ENCODE results near the gene ECSIT.

The ECSIT gene

DNA sequence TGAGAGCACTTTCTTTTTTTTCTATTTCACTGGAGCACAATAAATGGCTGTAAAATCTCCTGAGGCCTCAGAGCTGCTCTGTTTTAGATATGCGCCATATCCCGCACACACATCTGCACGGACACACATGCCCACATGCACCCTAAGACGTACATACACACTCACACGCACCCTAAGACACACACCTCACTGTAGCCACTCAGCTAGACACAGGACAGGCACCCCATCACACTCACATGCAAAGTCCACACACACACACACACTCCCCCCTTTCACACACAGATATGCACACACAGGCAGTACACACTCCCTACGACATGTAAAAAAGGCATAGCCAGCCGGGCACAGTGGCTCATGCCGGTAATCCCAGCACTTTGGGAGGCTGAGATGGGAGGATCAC lies 21.3 kb upstream of the ECSIT start:
- no peak for DNase-seq (ENCODE audit: low spot score)

DNA sequence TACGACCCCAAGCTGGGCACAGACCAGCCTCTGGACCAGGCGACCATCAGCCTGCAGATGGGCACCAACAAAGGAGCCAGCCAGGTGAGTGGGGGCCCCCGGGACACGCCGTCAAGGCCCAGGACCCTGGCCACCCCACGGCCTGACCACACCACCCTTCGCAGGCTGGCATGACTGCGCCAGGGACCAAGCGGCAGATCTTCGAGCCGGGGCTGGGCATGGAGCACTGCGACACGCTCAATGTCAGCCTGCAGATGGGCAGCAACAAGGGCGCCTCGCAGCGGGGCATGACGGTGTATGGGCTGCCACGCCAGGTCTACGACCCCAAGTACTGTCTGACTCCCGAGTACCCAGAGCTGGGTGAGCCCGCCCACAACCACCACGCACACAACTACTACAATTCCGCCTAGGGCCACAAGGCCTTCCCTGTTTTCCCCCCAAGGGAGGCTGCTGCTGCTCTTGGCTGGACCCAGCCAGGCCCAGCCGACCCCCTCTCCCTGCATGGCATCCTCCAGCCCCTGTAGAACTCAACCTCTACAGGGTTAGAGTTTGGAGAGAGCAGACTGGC lies 20.5 kb upstream of the ECSIT start:
- DNase-seq (ENCODE audit: low spot score), result no peak

DNA sequence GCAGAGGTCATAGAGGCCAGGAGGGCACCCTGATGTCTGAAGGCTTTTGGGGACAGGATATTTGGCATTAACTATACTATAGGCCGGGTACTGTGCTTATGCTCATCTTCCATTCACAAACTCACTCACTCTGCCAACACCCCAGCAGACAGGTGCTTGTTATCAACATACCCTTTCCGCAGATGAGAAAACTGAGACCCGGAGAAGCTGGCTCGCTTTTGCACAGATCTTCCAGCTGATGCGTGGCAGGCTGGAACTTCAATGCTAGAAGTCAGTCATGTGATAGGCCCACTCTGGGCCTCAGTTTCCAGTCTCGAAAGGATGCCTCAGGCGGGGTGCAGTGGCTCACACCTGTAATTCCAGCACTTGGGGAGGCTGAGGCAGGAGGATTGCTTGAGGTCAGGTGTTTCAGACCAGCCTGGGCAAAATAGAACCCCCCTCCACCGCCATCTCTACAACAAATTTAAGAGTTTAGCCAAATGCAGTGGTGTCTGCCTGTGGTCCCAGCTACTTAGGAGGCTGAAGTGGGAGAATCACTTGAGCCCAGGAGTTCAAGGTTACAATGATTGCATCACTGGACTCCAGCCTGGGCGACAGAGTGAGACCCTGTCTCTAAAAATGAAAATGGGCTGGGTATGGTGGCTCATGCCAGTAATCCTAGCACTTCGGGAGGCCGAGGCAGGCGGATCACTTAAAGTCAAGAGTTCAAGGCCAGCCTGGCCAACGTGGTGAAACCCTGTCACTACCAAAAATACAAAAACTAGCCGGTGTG lies 19.2 kb upstream of the ECSIT start:
- DNase-seq (ENCODE audit: low spot score), result no peak

DNA sequence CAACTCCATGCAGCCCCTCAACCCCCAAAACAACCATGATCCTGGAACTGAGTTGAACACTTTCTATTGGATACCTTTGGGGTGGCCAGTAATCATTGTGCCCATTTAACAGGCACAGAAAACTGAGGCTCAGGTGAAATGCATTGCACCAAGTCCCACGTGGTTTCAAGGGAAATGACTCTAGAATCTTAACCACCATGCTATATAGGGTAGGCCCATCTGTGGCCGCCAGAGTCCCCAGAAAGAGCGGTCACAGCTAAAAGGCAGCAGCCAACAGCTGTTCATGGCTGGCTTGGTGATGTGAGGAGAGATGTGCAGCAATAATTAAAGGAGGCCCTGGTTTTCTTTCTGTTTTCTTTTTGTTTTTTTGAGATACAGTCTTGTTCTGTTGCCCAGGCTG lies 12.3 kb upstream of the ECSIT start:
- DNase-seq (ENCODE audit: low spot score), result no peak

DNA sequence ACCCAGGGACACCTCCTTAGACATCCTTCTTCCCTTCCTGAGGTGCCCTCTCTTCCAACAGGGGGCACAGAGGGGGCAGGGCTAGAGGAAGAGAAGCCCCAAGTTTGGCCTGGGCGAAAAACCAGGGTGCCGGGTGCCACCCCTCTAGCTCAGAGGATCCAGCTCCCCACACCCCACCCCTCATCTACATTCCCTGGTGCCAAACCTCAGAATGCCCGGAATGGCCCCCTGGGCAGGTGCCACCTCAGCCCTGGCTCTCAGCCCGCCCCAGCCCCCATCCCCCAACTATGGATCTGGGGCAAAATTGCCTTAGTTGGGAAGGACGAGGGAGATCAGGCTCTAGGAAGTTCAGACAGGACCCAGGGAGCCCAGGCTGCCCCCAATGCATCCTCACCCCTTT lies 11.7 kb upstream of the ECSIT start:
- no peak for DNase-seq (ENCODE audit: low spot score)

DNA sequence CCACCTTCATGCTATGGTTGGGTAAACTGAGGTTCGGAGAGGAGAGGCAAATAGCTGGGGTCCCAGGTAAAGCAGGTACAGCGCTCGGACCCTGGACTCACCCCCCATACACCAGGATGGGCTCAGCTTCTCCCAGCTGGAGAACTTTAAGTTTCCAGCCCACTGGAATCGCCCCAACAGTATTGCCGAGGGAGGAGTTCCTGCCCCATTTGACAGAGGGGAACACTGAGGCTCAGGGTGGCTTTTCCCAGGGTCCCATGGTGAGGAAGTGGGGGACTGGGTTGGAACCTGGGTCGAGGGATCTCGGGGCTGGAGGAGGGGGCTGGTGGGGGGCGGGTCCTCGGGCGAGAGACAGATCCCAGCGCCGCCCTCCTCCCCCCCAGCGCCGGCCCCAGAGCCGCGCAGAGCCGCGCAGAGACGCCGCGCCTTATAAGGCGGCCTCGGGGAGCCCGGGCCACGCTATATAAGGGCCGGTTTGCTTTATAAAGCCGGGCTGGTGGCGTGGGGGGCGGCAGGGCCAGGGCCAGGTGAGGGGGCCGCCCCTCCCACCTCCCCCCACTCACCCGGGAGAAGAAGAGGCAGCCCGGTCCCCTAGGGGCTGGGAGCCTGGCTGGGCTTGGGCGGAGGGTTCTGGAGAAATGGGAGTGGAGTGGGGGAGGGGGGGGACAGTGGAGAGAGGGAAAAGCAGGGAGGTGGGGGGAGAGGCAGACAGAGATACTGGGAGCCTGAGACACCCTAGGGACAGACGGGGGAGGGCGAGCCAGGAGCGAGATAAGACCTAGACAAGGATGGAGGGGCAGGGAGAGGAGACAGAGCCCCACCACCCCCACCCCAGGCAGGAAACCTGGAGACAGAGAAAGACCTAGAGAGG lies 10.8 kb upstream of the ECSIT start:
- no peak for DNase-seq (ENCODE audit: low spot score)

DNA sequence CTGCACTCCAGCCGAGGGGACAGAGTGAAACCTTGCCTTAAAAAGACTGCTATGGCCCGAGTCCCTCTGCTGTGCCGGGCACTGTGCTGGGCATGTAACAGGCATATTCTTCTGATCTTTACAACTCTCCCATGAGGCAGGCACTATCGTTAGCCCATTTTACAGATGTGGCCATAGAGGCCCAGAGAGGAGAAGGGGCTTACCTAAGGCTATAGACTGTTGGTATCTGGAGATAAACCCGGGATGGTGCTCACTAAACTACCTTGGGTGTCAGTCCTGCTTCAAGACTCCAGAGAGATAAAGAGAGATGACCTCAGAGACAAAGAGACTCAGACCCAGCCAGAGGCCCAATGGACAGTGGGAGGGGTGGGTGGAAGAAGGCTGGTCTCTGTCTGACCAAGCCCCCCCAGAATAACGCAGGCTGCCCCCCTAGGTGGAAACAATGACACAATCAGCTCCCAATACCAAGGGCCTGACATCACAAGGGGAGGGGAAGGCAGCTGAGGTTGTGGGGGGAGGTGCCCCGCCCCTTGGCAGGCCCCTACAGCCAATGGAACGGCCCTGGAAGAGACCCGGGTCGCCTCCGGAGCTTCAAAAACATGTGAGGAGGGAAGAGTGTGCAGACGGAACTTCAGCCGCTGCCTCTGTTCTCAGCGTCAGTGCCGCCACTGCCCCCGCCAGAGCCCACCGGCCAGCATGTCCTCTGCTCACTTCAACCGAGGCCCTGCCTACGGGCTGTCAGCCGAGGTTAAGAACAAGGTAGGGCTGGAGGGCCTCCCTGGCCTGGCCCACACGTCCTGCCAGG lies 9.5 kb upstream of the ECSIT start, which contains the start of gene CNN1:
TSS of gene CNN1 (plus strand) at position 620 of the 805 bp plus-strand sequence. CDS start at position 697, 77 bp downstream.
- no peak for DNase-seq (ENCODE audit: low spot score)

DNA sequence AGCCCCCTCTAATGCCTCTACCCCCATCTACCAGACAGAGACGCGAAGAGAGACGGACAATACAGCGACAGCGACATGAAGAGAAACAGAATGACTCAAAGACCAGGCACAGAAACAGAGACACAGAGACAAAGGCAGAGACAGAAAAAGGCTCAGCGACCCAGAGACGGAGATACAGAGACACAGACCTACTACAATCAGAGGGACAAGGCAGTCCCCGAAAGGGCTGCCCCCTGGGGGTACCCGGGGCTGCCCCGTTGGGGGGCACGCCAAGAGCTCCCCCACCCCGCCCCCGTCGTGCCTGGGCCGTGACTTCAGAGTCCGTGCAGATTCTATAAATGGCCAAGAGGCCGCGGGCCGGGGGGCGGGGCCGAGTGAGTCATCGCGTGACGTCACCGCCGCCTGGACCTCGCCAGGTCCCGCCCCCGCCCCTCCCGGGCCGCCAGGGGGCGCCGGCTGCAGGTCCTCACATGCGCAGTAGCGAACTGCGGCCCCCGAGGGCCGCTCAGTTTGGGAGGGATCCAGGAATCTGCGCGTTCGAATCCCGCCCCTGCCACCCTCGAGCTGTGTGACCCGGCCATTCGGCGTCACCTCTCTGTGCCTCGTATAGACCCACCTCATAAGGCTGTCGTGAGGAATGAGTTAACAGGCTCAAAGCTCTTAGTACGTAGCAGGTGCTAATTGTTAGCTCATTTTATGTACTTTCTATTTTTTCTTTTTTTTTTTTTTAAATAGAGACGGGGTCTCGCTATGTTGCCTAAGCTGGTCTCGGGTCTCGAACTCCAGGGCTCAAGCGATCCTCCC lies 7.1 kb upstream of the ECSIT start:
- peak; percentile 80 for DNase-seq (ENCODE audit: low spot score)

DNA sequence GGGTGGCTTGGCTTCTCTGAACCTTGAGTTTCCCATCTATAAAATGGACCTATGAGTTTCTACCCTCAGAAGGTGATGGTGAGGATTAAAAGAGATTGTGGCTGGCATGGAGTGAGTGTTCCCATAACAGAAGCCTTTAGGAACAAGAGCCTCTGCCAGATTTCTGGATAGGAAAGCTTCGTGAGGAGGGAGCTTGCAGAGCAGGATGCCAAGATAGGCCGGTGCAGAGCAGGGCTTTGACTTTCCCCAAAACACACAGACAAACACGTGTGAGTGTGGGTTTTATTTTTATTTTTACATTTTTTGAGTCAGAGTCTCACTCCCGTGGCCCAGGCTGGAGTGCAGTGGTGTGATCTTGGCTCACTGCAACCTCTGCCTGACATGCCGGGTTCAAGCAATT lies 6.0 kb upstream of the ECSIT start:
- DNase-seq (ENCODE audit: low spot score), result no peak

DNA sequence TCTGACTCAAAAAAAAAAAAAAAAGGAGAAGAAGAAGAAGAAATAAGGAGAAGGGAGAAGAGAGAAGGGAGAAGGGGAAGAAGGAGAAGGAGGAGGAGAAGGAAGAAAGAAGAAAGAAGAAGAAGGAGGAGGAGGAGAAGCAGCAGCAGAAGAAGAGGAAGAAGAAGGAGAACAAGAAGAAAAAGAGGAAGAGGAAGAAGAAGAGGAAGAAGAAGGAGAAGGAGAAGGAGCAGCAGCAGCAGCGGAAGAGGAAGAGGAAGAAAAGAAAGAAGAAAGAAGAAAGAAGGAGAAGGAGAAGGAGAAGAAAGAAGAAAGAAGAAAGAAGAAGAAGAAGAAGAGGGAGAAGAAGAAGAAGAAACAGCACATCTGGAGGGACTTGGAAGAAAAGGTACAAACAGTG lies 5.6 kb upstream of the ECSIT start:
- no peak for DNase-seq (ENCODE audit: low spot score)

DNA sequence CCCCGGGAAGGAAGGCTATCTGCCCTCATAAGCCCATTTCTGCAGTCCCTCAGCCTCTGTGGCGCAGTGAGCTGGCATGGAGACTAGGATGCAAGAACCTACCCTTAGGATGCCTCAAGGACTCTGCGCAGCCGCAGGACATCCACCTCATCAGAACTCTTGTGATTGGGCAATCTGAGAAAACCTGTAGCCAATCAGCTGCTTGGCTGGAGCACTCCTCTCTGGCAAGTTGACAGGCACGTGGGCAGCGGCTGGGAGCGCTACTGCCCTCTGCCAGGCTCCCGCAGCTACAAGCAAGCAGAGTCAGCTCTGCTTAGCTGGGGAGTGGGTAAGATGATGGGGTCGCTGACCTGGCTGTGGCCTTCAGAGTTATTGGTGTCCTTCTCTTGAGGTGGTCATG lies 1.5 kb upstream of the ECSIT start:
- DNase-seq (ENCODE audit: low spot score), result peak; percentile 14

DNA sequence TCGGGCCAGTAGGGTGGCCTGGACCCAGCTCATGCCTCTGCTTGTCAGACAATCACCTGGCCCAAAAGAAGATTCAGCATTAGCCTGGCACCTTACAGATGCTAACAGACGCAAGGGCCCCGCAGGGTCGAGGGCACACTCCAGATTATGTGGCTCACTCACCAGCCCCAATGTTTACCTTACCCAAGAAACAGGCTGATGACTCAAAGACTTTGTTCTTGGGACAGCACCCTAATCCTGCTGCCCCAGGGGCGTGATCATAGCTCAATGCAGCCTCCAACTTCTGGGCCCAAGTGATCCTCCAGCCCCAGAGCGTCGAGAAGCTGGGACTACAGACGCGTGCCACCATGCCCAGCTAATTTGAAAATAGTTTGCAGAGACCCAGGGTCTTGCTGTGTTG lies 9.8 kb downstream of the ECSIT start:
- DNase-seq (ENCODE audit: low spot score), result no peak

DNA sequence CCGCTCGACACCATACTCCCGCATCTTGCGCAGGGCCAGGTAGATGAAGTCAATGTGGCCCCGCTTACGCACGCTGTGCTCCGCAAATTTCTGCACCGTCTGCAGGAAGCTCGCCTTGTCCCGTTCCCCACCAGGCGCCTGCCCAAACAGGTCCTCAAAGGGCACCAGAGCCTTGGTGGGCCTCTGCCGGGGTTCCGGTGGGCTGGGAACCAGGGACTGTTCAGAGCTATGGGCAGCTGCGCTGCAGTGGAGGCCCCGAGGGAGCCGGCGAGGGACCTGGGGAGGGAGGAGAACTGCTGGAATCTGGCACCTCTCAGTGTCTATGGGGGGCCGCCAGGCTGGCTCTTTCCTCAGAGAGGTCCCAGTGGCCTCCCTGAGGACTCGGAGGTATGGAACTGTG lies 15.0 kb downstream of the ECSIT start:
- no peak for DNase-seq (ENCODE audit: low spot score)

DNA sequence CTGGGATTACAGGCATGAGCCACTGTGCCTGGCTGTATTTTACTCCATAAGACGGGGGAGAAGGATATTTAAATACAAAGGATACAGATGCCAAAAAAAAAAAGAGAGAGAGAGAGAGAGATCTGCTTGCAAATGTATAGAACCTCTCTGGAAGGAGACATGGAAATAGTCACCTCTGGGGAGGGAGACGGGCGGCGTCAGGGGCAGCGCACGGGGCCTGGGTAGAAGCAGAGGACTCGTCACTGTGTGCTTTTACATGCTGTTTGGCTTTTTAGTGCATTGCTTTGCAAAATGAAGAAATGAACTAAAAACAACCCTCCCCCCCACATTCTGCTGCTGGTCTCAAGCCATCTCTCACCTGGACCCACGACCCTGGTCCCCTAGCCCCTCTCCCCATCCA lies 18.5 kb downstream of the ECSIT start:
- no peak for DNase-seq (ENCODE audit: low spot score)

DNA sequence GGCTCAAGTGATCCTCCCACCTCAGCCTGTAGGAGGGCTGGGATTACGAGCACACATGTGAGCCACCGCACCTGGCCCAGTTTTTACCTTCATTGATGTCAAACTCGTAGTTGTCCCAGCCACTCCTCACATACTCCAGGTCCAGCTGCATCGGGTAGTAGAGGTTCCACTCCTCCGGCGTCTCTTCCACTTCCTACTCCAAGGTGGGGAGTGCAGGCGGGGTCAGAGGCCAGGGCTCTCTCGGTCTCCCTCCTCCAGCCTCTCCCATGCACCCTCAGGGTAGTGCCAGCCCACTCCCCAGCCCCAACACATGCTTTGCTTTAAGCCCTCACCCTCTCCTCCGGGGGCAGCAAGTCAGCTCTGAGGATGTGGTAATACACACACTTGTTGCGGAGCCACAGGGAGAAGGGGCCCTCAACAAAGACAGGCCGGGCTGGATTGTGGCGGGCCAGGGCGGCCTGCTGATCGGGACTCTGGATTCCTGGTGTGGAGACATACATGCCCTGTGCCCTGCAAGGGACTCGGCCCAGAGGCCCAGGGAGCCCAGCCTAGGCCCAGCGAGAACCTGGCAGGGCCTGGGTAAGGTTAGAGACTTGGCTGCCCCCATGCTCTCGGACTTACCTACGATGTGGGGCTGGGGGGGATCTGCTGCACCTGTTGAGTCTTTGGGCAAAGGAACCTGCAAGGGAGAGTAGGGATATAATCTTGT lies 21.4 kb downstream of the ECSIT start:
- no peak for DNase-seq (ENCODE audit: low spot score)

DNA sequence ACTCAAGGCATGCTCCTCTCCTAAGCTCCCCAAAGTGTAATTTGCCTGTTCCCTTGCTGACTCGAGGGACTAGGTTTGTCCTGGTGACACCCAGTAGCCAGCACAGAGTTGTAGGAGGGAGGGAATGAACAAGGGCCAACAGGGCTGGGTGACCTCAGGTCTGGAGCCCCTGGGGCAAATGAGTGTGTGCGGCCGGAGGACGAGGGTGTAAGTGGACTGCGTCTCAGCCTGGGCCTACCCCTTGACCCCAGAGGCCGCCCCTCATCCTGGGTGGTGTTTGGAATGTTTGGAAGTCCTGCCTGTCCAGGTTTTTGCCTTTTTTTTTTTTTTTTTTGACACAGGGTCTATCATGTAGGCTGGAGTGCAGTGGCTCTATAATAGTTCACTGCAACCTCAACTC lies 22.0 kb downstream of the ECSIT start:
- DNase-seq (ENCODE audit: low spot score), result no peak

DNA sequence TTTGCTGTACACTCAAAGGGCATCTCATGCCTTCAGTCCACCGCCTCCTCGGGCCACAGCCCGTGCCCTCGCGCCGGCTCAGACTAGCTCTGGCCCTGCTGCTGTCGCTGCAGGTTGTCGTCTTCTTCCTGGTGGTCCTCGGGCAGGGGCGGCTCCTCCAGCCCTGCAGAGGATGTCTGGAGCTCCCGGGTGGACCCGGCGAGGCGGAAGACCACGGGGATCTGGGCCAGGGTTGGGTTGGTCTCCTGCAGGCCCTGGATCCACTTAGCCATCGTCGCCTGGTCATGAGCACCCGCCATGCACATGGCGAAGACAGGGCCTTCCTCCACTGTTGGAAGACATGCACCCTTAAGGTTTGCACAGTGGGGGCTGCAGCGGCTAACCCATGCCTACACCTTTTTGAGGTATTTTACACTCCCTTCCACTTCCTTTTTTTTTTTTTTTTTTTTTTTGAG lies 22.8 kb downstream of the ECSIT start:
- DNase-seq (ENCODE audit: low spot score), result no peak

DNA sequence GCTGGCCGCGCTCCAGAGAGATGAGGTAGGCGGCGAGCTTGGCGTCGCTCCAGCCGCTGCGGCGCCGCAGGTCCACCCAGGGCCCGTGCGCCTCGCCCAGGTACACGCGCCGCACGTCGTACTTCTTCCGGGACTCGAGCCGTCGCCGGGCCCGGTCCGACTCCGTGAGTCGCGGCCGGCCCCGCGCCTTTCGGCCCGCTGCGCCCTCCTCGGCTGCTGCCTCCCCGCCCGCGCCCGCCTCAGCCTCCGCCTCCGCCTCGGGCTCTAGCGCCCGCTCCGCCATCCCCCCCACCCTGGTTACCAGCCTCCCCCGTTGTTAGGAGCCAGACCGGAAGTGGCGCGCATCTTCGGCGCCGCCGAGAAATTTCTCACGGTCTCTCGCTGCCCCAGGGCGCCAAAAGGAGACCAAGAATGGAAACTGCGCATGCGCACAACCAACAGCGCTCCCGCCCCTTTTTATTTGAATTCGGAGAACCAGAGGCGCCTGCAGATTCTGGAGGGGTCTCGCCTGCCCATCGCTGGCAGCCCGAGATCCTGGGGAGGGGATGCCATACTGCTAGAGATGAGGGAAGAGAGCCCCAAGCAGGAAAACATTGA lies 23.3 kb downstream of the ECSIT start, which contains the start of gene ZNF653:
TSS of gene ZNF653 (minus strand) at position 336 of the 597 bp plus-strand sequence. CDS start at position 283, 53 bp downstream.
- peak; percentile 96 for DNase-seq (ENCODE audit: low spot score)

DNA sequence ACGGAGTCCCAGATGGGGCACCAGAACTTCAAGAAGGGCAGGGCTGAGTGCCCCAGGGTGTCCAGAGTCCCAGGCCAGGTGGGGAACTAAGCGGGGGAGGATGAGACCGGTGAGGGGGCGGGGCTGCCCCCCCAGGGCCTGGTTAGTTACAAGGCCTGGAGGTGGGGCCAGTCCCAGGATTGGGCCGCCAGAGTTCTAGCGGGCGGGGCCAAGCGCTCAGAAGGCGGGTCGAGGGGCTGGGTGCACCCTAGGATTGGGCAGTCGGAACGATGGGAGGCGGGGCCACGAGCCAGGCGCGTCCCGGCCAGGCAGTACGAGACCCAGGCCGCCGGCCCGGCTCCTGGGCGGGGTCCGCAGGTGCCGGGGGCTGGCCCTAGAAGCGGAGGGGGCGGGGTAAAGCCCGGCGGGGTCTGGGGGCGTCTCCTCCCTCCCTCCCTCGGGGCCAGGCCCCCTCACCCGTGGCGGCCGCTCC lies 23.9 kb downstream of the ECSIT start:
- DNase-seq (ENCODE audit: low spot score), result peak; percentile 95

DNA sequence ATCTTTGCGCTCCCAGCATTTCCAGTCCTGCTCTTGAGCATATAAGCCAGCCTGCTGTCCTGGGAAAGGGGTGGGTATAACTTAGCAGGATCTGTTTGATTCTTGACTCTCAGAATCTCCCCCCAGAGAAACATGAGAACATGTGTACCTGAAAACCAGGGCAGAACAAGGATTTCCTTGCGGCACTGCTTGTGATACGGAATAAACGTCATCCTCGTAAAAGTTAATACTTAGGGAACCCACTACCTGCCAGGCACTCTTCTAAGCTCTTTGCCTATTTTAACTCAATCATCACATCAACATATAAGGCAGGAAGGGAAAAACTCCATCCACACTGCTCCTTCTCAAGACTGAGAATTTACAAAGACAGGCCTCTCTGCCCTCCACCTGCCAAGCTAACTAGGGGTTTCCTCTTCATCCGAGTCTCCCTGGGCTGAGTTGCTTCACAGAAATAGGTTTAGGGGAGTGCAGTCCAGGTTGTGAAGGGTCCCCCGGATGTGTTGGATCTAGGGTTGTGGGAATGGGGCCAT lies 24.4 kb downstream of the ECSIT start:
- no peak for DNase-seq (ENCODE audit: low spot score)
